HepG2 (cell line): ENCODE data around the gene CPAMD8. TPM values are rescaled to one million over a fixed set of nuclear protein-coding genes. Genes with fewer than 3 reads are reported as not detected.

Experiments used
- ATAC-seq: fragments of 200-7000 bp; cut with Tn5 transposase; 3 replicates; pipeline ENCODE4 v1.9.1; 2020; ENCODE audit warnings: mild to moderate bottlenecking, moderate library complexity
- BruUV-seq: library from RNA; stranded (reverse); fragments of 400-500 nt; replicated peaks from 2 replicates; lab custom pipeline; 2021; lab: Mats Ljungman, UMichigan
- CTCF ChIA-PET: fragments of 300-600 bp; formaldehyde crosslinking; extraction: SDS; loops from one replicate; lab custom pipeline; 2021; ENCODE audit warnings: low total read pairs, inconsistent platforms, low intra/inter-chr PET ratio; lab: Yijun Ruan, JAX
- POLR2A ChIA-PET: fragments of 350-600 bp; sonication (Branson Sonifier 250); formaldehyde crosslinking; loops from one replicate; lab custom pipeline; 2020; ENCODE audit warnings: antibody characterized with exemption, inconsistent platforms; lab: Yijun Ruan, JAX
- DNase-seq: peaks from one replicate; pipeline ENCODE4 v3.0.0-alpha.2; 2015; ENCODE audit warnings: low spot score
- FAIRE-seq: peaks from 3 replicates; lab custom pipeline; 2011; peaks lifted over from hg19 to GRCh38; lab: Jason Lieb, UNC
- H2AFZ ChIP-seq: one replicate; pipeline ENCODE4 v1.6.1; 2011; ENCODE audit warnings: low read length, inconsistent platforms
- H3K27ac ChIP-seq: fragments of 300-600 bp; 3 replicates; pipeline ENCODE4 v1.8.0; 2011; ENCODE audit warnings: mixed run types, mild to moderate bottlenecking, mixed read lengths, low read length, inconsistent platforms; ENCODE audit not compliant: insufficient read depth; ENCODE audit errors: extremely low read length
- H3K27me3 ChIP-seq, 2 experiments: fragments of 200-600 bp in 1 of 2; 2 replicates in 1 of 2; 3 replicates in 1 of 2; pipeline versions ENCODE4 v1.6.0 to v1.8.0; 2011; ENCODE audit warnings: low read length in 2 of 2, mild to moderate bottlenecking in 2 of 2, moderate library complexity in 2 of 2, inconsistent platforms in 1 of 2; ENCODE audit not compliant: insufficient read depth in 2 of 2, control insufficient read depth in 1 of 2
- H3K36me3 ChIP-seq, 2 experiments: fragments of 200-600 bp in 1 of 2; replicated peaks in 1 of 2; 2 replicates in 1 of 2; 3 replicates in 1 of 2; pipeline versions ENCODE4 v1.5.1 to v1.8.0; 2011; ENCODE audit warnings: low read length in 2 of 2, inconsistent platforms in 1 of 2; ENCODE audit not compliant: insufficient read depth in 2 of 2, control insufficient read depth in 1 of 2
- H3K4me1 ChIP-seq: 2 replicates; pipeline ENCODE4 v1.5.1; 2012; ENCODE audit warnings: low read length, inconsistent platforms; ENCODE audit not compliant: insufficient read depth
- H3K4me2 ChIP-seq: 2 replicates; pipeline ENCODE4 v1.6.0; 2011; ENCODE audit warnings: low read depth, low read length, inconsistent platforms
- H3K4me3 ChIP-seq, 3 experiments: fragments of 200-600 bp in 1 of 3; sonication (generic), shearing (Covaris generic) in 1 of 3; replicated peaks in 1 of 3; 2 replicates each; pipeline ENCODE4 v1.5.1; 2011 to 2016; ENCODE audit warnings: low read length in 3 of 3, inconsistent platforms in 2 of 3, low read depth in 2 of 3, mild to moderate bottlenecking in 2 of 3, control low read depth in 1 of 3, mixed read lengths in 1 of 3; ENCODE audit not compliant: insufficient read depth in 1 of 3
- H3K79me2 ChIP-seq: one replicate; pipeline ENCODE4 v1.6.1; 2011; ENCODE audit warnings: low read length, inconsistent platforms; ENCODE audit not compliant: insufficient read depth
- H3K9ac ChIP-seq: 2 replicates; pipeline ENCODE4 v1.6.0; 2011; ENCODE audit warnings: mild to moderate bottlenecking, low read depth, low read length, inconsistent platforms; ENCODE audit not compliant: insufficient read depth
- H3K9me3 ChIP-seq: 2 replicates; pipeline ENCODE4 v1.5.1; 2012; ENCODE audit warnings: mild to moderate bottlenecking, low read length
- H4K20me1 ChIP-seq: 2 replicates; pipeline ENCODE4 v1.6.0; 2011; ENCODE audit warnings: inconsistent platforms, mild to moderate bottlenecking, low read length, moderate library complexity; ENCODE audit not compliant: insufficient read depth
- BRD4 ChIP-seq: sonication (generic); formaldehyde crosslinking; IDR thresholded peaks from 2 replicates; pipeline ENCODE4 v1.4.0; 2020; ENCODE audit warnings: missing genetic modification reagents
- ETV5 ChIP-seq: IDR thresholded peaks from 2 replicates; pipeline ENCODE4 v1.6.1; 2018; ENCODE audit warnings: missing biosample characterization, missing genetic modification reagents, inconsistent platforms, borderline replicate concordance
- IRF2 ChIP-seq: IDR thresholded peaks from 2 replicates; pipeline ENCODE4 v1.6.1; 2018; ENCODE audit warnings: missing genetic modification reagents, missing compliant biosample characterization
- KDM2A ChIP-seq: sonication (generic); formaldehyde crosslinking; IDR thresholded peaks from 2 replicates; pipeline ENCODE4 v1.4.0; 2020; ENCODE audit warnings: low read depth, missing genetic modification reagents, borderline replicate concordance
- KDM6A ChIP-seq: IDR thresholded peaks from 2 replicates; pipeline ENCODE4 v1.6.1; 2016; ENCODE audit warnings: low read depth
- MED1 ChIP-seq: sonication (generic); formaldehyde crosslinking; IDR thresholded peaks from 2 replicates; pipeline ENCODE4 v1.4.0; 2020; ENCODE audit warnings: missing genetic modification reagents
- MTA1 ChIP-seq: sonication (generic); formaldehyde crosslinking; IDR thresholded peaks from 2 replicates; pipeline ENCODE4 v1.4.0; 2020; ENCODE audit warnings: missing genetic modification reagents, mild to moderate bottlenecking, borderline replicate concordance
- PTBP1 ChIP-seq: fragments of 200-400 bp; formaldehyde crosslinking; IDR thresholded peaks from 2 replicates; pipeline ENCODE4 v1.6.1; 2018; ENCODE audit warnings: low read length, low read depth; ENCODE audit not compliant: poor library complexity, severe bottlenecking
- SOX5 ChIP-seq: IDR thresholded peaks from 2 replicates; pipeline ENCODE4 v1.6.1; 2016; ENCODE audit warnings: borderline replicate concordance
- ZNF205 ChIP-seq: IDR thresholded peaks from 2 replicates; pipeline ENCODE4 v1.6.1; 2018; ENCODE audit warnings: missing biosample characterization, missing genetic modification reagents
- ZNF557 ChIP-seq: sonication (generic); formaldehyde crosslinking; IDR thresholded peaks from 2 replicates; pipeline ENCODE4 v1.4.0; 2020; ENCODE audit warnings: missing genetic modification reagents
- ZNF614 ChIP-seq: IDR thresholded peaks from 2 replicates; pipeline ENCODE4 v1.6.1; 2018; ENCODE audit warnings: missing biosample characterization, missing genetic modification reagents, inconsistent platforms, borderline replicate concordance
- ZNF629 ChIP-seq: sonication (generic); formaldehyde crosslinking; conservative IDR thresholded peaks from 2 replicates; pipeline ENCODE4 v1.5.0; 2020; ENCODE audit warnings: missing genetic modification reagents
- ZSCAN25 ChIP-seq: sonication (generic); formaldehyde crosslinking; IDR thresholded peaks from 2 replicates; pipeline ENCODE4 v1.8.0; 2022; ENCODE audit warnings: mild to moderate bottlenecking, missing genetic modification reagents
- WGBS: methylation state at CpG from one replicate; pipeline ENCODE4 v1.1.6; 2017; ENCODE audit warnings: low lambda C conversion rate; 5-methylcytosine and 5-hydroxymethylcytosine counted together
- in situ Hi-C: cut with HindIII; loops from 2 replicates; pipeline ENCODE4 v1.10.0; 2017; ENCODE audit warnings: low pct_unique_long_range_greater_than_20kb; ENCODE audit not compliant: extremely low pct_ligation_motif_present
- intact Hi-C: fragments of 100-400 bp; cut with micrococcal nuclease; formaldehyde crosslinking; loops from one replicate; pipeline ENCODE4 v1.10.0; 2022; ENCODE audit not compliant: unreplicated experiment
- polyA plus RNA-seq, 8 experiments: library from polyadenylated mRNA; depleted of rRNA in 3 of 8; stranded (reverse) in 7 of 8; unstranded in 1 of 8; fragments of >200 nt; fragmentation: Illumina TruSeq in 4 of 8; extraction: Trizol in 4 of 8; gene quantifications; 2 replicates each; pipeline versions ENCODE4 v1.2.1 to v1.2.3, GENCODE V29; 2011 to 2016; ENCODE audit warnings: low read depth in 4 of 8, missing spikeins in 1 of 8, mixed read lengths in 1 of 8; ENCODE audit not compliant: insufficient read depth in 1 of 8
- total RNA-seq, 5 experiments: library from RNA; depleted of rRNA; stranded (reverse); fragments of >200 nt; fragmentation: Illumina TruSeq; extraction: Trizol; gene quantifications; 2 replicates each; pipeline ENCODE4 v1.2.3, GENCODE V29; 2016; ENCODE audit warnings: low read depth in 1 of 5
- TF ChIP-seq, protein P1 (sequence below): sonication (generic); formaldehyde crosslinking; IDR thresholded peaks from 2 replicates; pipeline ENCODE4 v1.8.0; 2022; ENCODE audit warnings: mild to moderate bottlenecking, missing genetic modification reagents, moderate library complexity
- TF ChIP-seq, protein P2 (sequence below): sonication (generic); formaldehyde crosslinking; IDR thresholded peaks from 2 replicates; pipeline ENCODE4 v1.4.0; 2020; ENCODE audit warnings: mild to moderate bottlenecking, missing genetic modification reagents, borderline replicate concordance
- TF ChIP-seq, protein P3 (sequence below): IDR thresholded peaks from 2 replicates; pipeline ENCODE4 v1.4.0; 2020; ENCODE audit warnings: mild to moderate bottlenecking, missing genetic modification reagents

The CPAMD8 gene
- total and polyA plus RNA-seq, 2 of the 13 experiments (the other 11 are each of a cell fraction or from before 2014, with no cell fraction given), result 0.29 to 0.34 TPM

- no TSS peak for BruUV-seq
- 9% methylated on average over 1 of the region's 1 CpG for WGBS
- CTCF ChIA-PET, result no interaction called here
Observed at GRCh38 chr19:16934489-16934888, 92.1 kb downstream of the CPAMD8 start.

More at GRCh38 chr19:16934489-16934888, 92.1 kb downstream of the CPAMD8 start:
- Histone ChIP-seq H3K27ac (no peak overlapping the region), H3K27me3 (peaks cover 0 to 4% of the 10 kb centered on the region in 2 experiments; a peak in 1 of 5 replicates), H4K20me1 (no peaks in the 10 kb centered on the region), H2AFZ (no peak overlapping the region), H3K4me3 (no peak overlapping the region), H3K79me2 (no peaks in the 10 kb centered on the region), H3K4me2 (no peak overlapping the region), H3K4me1 (no peaks in the 10 kb centered on the region), H3K9ac (no peak overlapping the region), H3K9me3 (no peaks in the 10 kb centered on the region), H3K36me3 (no peaks in the 10 kb centered on the region)
- no peak for FAIRE-seq
- ATAC-seq, result no peak
- TF ChIP-seq ZSCAN25 (CRISPR knock-in tag) (no peak), ZNF205 (CRISPR knock-in tag) (no peak), ZNF614 (CRISPR knock-in tag) (no peak), MTA1 (CRISPR knock-in tag) (no peak), BRD4 (CRISPR knock-in tag) (no peak), KDM6A (CRISPR knock-in tag) (no peak), ZNF557 (CRISPR knock-in tag) (no peak), ZNF629 (CRISPR knock-in tag) (no peak), PTBP1 (no peak), SOX5 (no peak), KDM2A (CRISPR knock-in tag) (no peak), IRF2 (CRISPR knock-in tag) (no peak), MED1 (no peak), ETV5 (CRISPR knock-in tag) (no peak)
- TF ChIP-seq, protein P1, sequence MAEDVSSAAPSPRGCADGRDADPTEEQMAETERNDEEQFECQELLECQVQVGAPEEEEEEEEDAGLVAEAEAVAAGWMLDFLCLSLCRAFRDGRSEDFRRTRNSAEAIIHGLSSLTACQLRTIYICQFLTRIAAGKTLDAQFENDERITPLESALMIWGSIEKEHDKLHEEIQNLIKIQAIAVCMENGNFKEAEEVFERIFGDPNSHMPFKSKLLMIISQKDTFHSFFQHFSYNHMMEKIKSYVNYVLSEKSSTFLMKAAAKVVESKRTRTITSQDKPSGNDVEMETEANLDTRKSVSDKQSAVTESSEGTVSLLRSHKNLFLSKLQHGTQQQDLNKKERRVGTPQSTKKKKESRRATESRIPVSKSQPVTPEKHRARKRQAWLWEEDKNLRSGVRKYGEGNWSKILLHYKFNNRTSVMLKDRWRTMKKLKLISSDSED (CRISPR knock-in tag), result no peak
- TF ChIP-seq, protein P2, sequence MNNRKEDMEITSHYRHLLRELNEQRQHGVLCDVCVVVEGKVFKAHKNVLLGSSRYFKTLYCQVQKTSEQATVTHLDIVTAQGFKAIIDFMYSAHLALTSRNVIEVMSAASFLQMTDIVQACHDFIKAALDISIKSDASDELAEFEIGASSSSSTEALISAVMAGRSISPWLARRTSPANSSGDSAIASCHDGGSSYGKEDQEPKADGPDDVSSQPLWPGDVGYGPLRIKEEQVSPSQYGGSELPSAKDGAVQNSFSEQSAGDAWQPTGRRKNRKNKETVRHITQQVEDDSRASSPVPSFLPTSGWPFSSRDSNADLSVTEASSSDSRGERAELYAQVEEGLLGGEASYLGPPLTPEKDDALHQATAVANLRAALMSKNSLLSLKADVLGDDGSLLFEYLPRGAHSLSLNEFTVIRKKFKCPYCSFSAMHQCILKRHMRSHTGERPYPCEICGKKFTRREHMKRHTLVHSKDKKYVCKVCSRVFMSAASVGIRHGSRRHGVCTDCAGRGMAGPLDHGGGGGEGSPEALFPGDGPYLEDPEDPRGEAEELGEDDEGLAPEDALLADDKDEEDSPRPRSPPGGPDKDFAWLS (CRISPR knock-in tag), result no peak
- TF ChIP-seq, protein P3, sequence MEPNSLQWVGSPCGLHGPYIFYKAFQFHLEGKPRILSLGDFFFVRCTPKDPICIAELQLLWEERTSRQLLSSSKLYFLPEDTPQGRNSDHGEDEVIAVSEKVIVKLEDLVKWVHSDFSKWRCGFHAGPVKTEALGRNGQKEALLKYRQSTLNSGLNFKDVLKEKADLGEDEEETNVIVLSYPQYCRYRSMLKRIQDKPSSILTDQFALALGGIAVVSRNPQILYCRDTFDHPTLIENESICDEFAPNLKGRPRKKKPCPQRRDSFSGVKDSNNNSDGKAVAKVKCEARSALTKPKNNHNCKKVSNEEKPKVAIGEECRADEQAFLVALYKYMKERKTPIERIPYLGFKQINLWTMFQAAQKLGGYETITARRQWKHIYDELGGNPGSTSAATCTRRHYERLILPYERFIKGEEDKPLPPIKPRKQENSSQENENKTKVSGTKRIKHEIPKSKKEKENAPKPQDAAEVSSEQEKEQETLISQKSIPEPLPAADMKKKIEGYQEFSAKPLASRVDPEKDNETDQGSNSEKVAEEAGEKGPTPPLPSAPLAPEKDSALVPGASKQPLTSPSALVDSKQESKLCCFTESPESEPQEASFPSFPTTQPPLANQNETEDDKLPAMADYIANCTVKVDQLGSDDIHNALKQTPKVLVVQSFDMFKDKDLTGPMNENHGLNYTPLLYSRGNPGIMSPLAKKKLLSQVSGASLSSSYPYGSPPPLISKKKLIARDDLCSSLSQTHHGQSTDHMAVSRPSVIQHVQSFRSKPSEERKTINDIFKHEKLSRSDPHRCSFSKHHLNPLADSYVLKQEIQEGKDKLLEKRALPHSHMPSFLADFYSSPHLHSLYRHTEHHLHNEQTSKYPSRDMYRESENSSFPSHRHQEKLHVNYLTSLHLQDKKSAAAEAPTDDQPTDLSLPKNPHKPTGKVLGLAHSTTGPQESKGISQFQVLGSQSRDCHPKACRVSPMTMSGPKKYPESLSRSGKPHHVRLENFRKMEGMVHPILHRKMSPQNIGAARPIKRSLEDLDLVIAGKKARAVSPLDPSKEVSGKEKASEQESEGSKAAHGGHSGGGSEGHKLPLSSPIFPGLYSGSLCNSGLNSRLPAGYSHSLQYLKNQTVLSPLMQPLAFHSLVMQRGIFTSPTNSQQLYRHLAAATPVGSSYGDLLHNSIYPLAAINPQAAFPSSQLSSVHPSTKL (CRISPR knock-in tag), result no peak
- in situ Hi-C loops, result no loop called here
- POLR2A ChIA-PET, result no interaction called here
- intact Hi-C loops, result no loop called here
- no peak for DNase-seq
